Activated CD4-positive, alpha-beta T cell treated with anti-CD3 and anti-CD28 coated beads for 1 hour (primary cell): Measurements from ENCODE around the gene WLS.

ENCODE experiments used
- DNase-seq: peaks from one replicate; pipeline ENCODE4 v3.0.0-alpha.2; 2020

WLS gene

DNA sequence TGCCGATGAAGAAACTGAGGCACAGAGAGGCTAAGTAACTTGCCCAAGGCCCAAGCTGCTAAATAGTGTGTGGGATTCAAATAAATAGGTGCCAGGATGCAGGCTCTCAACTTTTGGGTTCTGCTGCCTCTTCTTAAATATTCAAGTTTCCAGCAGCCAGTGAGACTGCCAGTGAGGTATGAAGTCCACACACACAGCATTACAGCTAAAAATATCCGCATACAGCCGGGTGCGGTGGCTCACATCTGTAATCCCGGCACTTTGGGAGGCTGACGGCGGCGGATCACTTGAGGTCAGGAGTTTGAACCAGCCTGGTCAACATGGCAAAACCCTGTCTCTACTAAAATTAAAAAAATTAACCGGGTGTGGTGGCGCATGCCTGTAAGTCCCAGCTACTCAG is 103.5 kb downstream of the WLS start:
- no peak for DNase-seq

DNA sequence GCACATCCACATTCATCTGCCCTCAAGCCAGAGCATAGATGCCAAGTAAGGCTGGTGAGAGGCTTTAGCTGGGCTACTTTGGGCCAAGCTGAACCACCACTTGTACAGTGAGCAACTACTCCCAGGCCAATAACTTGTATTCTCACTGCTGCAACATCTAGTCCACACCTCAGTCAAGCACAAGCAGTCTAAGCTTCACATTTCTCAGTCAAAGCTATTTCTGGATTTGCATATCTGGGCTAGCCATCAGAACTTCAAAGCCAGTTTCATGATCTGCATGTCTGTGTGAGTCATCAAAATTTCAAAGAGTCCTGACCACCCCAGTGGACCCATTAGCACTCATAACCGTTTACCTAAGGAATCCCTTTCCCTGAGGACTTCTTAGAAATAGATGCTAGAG is 104.2 kb downstream of the WLS start:
- DNase-seq, result no peak

DNA sequence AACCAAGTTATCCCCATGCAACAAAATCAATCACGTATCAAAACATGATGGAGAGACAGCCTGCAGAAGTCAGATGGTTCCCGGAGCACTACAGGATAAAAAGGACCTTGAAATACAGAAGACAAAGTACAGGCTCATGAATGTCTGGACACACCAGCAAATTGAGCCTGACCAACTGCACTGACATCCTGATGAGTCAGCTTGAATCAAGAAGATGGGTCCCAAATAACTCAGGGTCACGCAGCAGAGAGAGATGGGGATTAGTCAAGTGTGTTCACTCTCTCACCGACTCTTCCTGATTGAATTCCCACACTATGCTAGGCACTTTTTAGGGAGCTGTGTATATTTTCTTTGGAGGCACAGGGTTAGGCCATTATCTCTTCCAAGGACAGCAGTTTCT is 110.8 kb downstream of the WLS start:
- no peak for DNase-seq

DNA sequence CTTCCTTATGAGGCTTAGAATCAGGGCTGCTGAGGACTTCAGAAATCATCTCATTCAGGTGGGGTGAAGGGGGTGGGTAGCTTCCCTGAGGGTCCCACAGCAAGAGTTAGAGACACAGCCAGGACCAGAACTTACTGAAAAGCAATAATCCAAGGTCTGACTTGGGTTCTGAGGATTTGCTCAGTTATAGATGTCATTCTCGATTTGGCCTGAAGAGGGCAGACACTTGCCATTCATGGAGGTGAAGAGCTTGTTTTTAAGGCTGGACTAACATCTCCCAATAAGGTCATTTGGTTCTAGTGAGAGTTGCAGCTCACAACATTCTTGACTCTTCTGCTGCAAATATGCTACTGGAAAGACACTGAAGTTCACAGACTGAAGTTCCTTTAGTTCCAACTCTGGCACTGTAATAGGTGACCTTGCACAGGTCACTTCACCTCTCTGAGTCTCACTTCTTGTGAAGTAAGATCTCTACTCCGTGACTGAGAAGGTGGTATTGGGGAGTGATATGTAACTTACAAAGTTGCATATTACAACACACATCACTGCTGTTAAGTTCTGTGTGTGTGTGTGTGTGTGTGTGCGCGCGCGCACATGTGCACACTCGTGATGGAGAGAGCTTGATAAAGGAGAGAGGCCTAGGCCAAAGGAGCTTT is 112.1 kb downstream of the WLS start:
- no peak for DNase-seq

DNA sequence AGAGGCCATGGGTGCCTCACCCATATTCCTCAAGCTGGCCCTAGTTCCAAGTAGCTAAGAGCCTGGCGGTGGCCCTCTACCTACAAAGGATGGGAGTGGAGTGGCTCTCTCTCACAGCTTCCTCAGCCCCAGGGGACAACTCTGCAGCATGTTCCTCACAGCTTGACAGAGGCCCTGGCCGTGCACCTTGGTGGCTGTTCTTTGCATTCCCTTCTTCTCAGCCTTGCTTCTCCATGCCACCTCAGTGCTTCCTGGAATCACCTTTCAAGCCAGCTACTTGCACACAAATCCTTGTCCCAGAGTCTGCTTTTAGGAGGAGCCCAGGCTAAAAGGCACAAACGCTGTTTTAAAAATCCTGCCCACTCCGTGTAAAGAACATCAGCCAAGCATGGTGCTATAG is 112.9 kb downstream of the WLS start:
- DNase-seq, result no peak

DNA sequence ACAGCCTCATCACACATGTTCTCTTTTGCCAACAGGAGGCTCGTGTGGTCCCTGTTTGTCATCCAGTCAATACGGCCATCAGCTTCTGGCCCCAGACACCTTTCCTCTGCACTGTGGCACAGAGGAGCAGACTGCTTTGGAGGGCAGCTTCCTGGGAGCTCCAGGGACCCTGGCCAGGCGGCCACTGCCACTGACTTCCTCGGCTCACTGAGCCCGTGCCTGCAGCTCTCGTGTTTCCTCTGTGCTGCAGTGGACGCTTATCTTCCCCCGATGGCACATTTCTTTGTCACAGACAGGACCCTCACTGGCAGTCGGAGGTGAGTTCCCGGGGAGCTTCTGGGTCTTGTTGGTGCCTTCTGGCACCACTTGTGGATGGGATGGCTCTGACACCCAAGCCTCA is 114.9 kb downstream of the WLS start:
- no peak for DNase-seq

DNA sequence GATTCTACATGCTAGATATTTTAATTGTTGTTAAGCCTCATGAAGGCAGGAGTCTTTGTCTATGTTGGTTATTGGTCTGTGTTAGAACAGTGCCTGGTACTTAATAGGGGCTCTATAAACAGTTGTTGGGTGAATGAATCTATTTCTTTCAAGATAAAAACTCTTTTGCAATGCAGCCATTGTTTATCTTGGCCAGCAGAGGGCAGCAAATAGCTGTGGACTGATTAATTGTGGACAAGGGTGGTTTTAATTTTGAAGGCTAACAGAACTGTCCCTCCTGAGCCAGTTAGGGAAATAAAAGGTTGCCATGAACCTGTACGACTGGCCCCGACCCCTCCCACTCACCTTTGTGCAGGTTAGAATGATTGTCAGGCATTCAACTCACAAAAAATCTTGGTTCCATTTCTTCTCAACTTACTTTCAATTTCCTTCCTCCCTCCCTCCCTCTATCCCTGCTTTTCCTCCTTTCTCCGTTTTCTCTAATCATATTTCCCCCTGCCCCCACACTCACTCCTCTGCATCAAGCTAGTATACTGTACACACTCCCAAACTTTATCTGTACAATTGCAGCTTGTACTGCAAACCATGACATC is 115.6 kb downstream of the WLS start:
- peak; percentile 13 for DNase-seq

DNA sequence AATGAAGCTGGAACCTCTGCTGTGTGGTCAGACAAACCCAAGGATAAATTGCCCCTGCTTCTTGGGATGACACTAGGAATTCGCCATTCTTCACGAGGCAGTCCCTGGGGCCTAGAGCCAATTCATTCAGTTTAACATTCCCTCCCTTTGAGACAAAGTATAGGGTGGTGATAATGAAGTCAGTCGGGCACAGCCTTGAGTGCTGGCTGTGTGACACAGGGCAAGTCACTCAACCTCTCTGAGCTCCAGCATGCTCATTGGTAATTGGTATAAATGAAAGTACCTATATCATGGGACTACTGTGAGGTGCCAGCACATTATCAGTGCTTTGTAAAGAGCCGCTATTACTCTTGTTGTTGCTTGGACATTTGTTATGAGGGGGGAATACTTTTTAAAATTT is 117.0 kb downstream of the WLS start:
- no peak for DNase-seq

DNA sequence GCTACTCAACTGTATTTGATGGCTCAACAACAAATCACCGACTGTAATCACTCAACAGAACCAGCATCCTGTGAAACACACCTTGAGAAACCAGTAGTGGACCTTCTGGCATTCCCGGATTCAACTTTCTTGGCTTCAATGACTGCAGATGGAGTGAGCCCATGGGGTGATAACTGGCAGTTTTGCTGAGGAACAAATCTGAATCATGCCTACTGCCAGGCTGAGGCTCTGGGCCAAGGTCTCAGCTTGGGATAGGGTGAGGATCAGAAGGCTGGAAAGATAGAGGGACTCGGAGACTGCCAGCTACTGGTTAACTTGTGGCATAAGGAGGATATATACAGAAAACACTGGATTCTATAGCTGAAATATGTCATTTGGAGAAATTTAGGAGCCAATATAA is 118.4 kb downstream of the WLS start:
- no peak for DNase-seq

DNA sequence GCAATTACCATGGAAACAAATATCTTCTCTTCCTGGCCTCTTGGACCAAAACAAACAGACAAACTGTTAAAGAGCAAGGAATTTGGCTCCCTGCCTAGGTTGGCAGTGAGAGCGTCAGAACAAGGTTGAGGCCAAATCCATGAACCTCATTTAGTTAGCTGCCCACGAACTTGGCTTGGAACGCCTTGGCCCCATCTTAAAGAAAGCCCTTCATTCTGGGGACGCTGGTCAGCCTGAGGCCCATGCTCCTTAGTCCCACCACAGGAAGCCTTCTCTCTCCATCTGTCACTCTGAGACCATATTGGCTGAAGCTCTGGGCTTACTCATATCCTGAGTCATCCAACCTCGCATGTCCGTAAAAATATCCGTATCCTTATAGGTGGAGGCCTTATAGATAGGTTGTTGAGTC is 119.5 kb downstream of the WLS start:
- DNase-seq, result no peak

DNA sequence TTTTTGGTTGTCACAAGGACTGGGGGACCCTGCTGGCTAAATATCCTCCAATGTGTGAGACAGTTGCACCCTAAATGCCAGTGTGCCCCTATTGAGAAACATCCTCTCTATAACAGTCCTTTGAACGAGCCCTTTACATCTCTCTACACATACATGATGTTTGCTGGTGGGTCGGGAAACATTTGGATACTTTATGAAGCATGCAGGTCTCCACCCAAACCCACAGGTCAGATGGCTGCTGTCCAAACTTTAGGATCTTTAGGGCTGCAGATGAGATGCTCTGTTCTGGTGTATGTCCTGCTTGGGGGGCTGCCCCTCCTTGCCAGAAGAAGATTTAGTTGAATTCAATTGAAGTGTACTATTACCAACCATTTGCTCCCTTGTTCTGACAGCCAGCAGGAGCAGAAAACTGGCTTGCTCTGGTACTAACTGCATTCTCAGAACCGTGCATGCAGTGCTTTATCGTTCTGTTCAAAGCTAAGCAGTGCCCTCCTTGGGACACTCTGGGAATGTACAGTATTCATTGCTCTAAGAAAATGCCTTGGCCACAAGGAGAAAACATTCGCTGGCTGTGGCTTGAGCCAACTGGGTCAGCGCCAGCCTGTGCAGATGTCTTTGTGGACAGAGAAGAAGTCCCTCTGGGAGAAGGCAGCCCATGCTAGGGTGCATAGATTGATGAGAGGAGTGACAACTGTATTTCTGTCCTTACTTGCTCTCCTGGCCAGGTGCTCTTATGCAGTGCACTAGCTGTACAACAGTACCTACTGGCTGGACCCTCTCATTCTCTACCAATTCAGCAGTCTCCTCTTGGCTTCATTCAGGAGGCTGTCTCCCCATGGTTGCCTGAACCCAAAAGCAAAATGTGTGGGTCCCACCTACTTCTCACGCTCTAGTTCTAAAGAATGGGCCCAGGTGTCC is 120.5 kb downstream of the WLS start:
- DNase-seq, result no peak

DNA sequence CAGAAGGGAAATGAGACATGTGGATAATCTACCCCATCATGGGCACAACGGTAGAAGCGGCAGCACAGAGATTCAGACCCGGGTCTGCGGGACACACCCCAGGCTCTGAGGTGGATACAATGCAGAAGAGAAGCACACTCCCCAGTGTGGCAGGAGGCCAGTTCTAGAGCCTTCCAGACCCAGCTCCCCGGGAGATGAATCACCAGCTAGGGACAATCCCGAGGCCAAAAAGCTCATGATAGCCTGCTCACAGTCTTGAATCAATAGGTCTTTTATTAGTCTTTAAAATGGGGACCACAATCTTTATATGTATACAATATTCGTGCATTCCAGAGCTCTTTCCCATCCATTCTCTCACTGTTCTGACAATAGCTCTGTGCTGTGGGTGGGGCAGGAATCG is 124.6 kb downstream of the WLS start:
- DNase-seq, result no peak

DNA sequence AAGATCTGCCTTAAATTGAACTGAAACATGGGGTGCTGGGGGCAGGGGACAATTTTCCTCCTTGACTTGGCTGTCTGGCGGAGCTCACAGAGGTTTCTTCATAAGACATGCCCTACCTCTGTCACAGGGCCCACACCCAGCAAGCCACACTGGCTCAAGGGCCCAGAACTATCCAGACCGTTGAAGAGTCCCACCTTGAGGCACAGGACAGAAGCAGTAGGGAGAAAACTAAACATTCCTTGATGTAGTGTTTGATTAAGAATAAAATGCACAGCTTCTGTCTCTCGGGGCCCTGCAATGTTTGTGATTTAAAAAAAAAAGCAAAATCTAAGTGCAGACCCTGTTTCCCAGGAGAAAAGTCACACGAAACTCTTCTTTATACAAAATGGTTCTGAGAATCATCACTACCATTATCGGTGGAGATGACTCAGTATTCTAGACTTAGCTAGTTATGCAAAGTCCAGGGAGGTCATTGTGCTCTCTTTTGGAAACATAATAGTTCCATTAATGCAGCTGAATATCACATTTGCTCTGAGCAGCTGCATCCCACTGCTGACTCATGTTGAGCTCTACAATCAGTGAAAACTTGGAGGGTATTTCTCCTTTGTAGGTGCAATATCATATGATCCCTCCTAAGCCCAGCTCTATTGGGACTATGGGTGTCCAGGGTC is 128.3 kb downstream of the WLS start:
- no peak for DNase-seq

DNA sequence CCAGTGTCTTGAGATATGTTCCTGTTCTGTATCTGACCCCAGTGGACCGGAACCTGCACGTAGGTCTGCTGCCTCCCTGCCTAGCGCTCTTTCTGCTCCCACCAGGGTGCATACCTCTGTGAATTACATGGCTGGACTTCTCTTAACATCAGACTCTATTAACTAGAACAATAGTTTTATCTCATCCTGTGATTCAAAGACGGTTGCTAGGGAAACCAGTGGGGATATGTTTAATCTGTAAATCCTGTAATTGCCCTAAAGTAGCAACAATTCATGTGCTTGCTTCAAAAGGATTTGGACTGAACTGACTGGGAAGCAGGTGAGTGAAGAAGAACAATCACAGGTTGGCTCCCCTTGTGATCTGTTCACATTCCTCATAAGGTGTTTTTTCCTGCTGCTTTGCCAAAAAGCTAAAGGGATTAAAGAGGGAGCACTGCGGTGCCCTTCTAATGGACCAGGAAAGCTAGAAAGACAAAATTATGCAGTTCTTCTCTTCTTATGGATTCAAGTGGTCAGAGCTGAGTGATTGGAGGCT is 129.2 kb downstream of the WLS start:
- no peak for DNase-seq

DNA sequence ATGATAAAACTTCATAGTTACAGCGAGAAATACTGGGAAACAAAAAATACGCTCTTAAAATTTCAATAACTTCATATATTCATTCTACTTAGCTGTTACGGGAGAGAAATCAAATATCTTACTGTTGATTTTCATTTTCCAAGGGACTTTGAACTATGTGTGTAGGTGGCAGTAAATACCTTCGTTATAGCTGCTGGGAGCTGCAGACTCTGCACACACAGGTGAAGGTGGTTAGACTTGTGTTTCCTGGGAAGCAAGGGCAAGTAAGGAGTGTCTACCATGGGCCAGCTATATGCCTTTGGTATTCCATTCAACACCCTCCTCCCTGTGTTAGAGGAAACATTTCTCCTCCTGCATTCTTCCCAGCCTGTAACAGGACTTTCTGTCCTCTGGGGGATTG is 130.5 kb downstream of the WLS start:
- no peak for DNase-seq

DNA sequence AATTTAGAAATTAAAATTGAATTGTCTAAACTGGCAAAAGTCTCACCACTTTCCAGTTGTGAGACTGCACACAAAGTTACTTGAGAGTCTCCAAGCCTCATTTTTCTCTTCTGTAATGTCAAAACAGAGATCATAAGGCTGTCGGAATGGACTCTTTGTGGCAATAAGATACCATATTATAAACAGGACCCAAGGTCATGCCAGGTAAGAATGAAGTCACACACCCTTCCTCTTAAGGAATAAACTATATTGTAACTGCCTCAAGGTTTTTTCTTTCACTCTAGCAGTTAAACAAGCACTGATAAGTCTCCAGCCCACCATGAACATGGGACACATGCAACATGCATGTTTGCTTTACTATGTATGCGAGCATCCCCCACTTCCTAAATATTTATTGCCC is 131.8 kb downstream of the WLS start:
- no peak for DNase-seq

DNA sequence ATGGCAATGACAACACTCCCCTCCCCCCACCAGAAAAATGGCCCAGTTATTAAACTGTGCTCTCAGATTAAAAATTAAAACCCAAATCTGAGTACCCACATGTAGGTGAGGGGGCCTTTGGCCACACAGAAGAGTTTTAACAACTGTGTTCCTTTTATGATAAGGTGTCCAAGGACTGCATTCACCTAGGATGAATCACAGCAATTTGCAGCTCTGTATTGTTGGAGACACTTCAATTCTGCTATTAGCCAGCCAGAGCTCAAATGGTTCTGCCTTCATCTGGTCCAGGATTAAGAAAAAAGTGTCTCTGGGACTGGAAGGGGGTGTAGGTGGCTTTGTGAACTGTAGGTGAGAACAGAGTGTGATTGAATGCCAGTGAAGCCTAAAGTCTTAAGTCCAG is 138.6 kb downstream of the WLS start:
- DNase-seq, result no peak

DNA sequence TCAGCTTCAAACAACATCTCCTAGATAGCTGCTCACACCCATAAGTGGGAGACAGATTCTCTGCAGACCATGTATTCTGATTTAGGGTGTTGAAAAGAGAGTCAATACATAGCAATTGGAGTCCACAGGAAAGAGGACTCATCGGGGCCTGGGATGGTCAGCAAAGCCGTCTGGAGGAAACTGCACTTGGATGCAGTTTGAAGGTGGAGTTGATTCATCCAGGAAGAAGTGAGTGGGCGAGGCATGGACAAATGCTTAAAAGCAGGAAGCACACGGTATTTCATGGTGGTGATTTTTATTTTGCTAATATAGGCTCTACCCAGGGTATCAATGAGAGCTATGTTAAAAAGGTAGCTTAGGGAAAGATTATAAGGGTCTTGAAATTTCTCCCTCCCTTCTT is 145.1 kb downstream of the WLS start:
- DNase-seq, result no peak

DNA sequence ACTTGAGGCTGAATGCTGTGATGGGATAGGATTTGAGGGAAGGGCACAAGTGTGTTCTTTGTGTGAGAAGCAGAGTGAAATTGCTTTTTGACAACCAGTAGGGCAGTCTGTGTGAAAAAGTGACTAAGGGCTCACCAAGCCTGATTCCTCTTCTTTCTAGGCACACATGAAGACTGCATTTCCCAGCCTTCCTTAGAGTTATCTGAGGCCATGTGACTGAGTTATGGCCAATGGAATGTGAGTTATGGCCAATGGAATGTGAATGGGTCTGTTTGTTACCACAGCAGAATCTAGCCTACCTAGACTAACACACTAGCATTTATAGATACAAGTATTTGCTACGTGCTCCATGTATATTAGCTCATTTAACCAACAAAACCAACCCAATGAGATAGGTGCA is 146.6 kb downstream of the WLS start:
- DNase-seq, result no peak

DNA sequence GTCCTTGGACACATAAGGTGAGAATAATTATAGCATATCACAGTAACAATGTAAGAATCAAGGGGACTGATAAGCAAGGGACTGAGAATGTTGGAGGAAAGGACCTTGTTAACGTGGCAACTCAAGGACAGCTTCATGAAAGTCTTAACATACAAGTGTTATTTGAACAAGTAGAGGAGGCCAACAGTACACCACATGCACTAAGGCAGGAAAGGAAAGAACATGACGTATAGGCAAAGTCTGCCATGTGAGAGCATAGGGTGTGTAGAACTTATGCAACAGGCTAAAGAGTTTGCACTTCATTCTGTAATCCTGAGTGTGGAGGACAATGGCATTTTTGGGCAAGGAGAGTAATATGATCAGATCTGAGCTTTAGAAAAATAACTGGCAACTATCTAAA is 148.6 kb downstream of the WLS start:
- DNase-seq, result no peak

DNA sequence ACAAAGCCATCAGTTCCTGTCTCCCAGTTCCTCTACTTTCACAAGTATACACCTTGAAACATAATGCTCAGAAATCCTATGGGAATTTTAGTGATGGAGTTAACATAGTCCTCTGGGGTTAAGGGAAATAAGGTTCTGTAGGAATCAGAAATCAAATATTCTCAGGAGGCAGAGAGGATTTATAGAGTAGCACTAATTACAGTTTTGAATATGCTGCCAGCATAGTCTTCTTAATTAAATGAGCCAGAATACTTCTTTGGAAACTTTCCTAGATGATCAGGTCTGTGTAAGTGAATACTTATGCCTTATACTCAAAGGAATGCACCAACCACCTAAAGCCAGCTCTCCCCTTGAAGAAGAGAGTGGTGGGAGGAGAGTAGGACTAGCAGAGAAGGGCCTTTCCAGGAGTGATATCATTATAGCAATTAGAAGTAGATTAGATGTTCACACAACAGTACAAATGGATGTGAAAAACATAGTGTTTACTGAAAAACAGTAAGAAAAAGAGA is 150.5 kb downstream of the WLS start:
- no peak for DNase-seq

DNA sequence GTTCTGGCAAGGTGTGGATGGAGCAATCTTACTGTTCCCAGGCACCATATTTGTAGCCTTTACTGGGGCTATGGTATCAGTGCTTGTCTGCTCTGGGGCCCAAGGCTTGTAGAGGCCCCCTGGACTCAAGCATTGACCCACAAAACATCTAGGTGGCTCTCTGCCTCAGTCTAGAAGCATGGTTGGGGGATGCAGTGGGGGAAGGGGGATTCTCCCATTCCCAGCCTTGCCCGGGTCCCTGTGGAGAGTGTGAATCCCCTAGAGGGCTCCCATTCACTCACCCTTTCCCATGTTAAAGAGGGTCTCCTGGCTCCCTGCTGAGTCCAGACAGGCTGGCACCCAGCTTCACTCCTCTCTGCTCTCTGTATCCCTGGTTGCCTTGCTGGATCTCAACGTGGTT is 153.7 kb downstream of the WLS start:
- no peak for DNase-seq
